ENCODE results near the gene MRFAP1L1.
A peak's percentile ranks its signal among the peaks of the same experiment; 100 is the strongest.

Gene MRFAP1L1

GRCh38 chr4:6715704-6716017, 6.0 kb upstream of the MRFAP1L1 start:
- in situ Hi-C loops (cut with HindIII; ENCODE audit: low pct_ligation_motif_present, low sequenced_read_pairs), result no loop called here
- Histone ChIP-seq H3K27me3 (replicated peaks) (no peaks in the 10 kb centered on the region), H3K36me3 (replicated peaks) (no peaks in the 10 kb centered on the region), H3K27ac (no peak overlapping the region), H3K4me3 (ENCODE audit: low read depth, low read length) (peak overlapping the region; percentile 71)
- no peak for TF ChIP-seq CTCF (IDR thresholded peaks at IDR 0.05; ENCODE audit: low read depth, low read length, missing control alignments)
- DNase-seq, result no peak

GRCh38 chr4:6714954-6715353, 5.3 kb upstream of the MRFAP1L1 start:
- no peaks in the 10 kb centered on the region for H3K27me3 ChIP-seq (replicated peaks)
- no peak overlapping the region for H3K27ac ChIP-seq
- no peak for TF ChIP-seq CTCF (IDR thresholded peaks at IDR 0.05; ENCODE audit: low read depth, low read length, missing control alignments)
- in situ Hi-C loops (cut with HindIII; ENCODE audit: low pct_ligation_motif_present, low sequenced_read_pairs), result no loop called here
- H3K36me3 ChIP-seq (replicated peaks), result no peaks in the 10 kb centered on the region
- no peak overlapping the region for H3K4me3 ChIP-seq (ENCODE audit: low read depth, low read length)
- DNase-seq, result no peak

- no peaks in the 10 kb centered on the region for H3K27me3 ChIP-seq (replicated peaks)
- no peak for TF ChIP-seq CTCF (IDR thresholded peaks at IDR 0.05; ENCODE audit: low read depth, low read length, missing control alignments)
- H3K4me3 ChIP-seq (ENCODE audit: low read depth, low read length), result no peak overlapping the region
- no peak for DNase-seq
- in situ Hi-C loops (cut with HindIII; ENCODE audit: low pct_ligation_motif_present, low sequenced_read_pairs), result no loop called here
- H3K27ac ChIP-seq, result no peak overlapping the region
- peaks cover 4% of the 10 kb centered on the region for H3K36me3 ChIP-seq (replicated peaks)
Observed at GRCh38 chr4:6710996-6711395, 1.3 kb upstream of the MRFAP1L1 start.

- Histone ChIP-seq H3K27ac (no peak overlapping the region), H3K36me3 (replicated peaks) (peaks cover 4% of the 10 kb centered on the region), H3K27me3 (replicated peaks) (no peaks in the 10 kb centered on the region), H3K4me3 (ENCODE audit: low read depth, low read length) (peak overlapping the region; percentile 87)
- in situ Hi-C loops (cut with HindIII; ENCODE audit: low pct_ligation_motif_present, low sequenced_read_pairs), result no loop called here
- no peak for DNase-seq
- TF ChIP-seq CTCF (IDR thresholded peaks at IDR 0.05; ENCODE audit: low read depth, low read length, missing control alignments), result no peak
Observed at GRCh38 chr4:6710282-6710681, 617 bp upstream of the MRFAP1L1 start.

GRCh38 chr4:6706173-6706572, 3.5 kb downstream of the MRFAP1L1 start:
- in situ Hi-C loops (cut with HindIII; ENCODE audit: low pct_ligation_motif_present, low sequenced_read_pairs), result no loop called here
- no peak for DNase-seq
- Histone ChIP-seq H3K27ac (no peak overlapping the region), H3K27me3 (replicated peaks) (no peaks in the 10 kb centered on the region), H3K4me3 (ENCODE audit: low read depth, low read length) (no peak overlapping the region), H3K36me3 (replicated peaks) (peaks cover 6% of the 10 kb centered on the region)
- no peak for TF ChIP-seq CTCF (IDR thresholded peaks at IDR 0.05; ENCODE audit: low read depth, low read length, missing control alignments)

GRCh38 chr4:6705646-6706045, 4.0 kb downstream of the MRFAP1L1 start:
- H3K27ac ChIP-seq, result no peak overlapping the region
- in situ Hi-C loops (cut with HindIII; ENCODE audit: low pct_ligation_motif_present, low sequenced_read_pairs), result no loop called here
- no peak for DNase-seq
- H3K4me3 ChIP-seq (ENCODE audit: low read depth, low read length), result no peak overlapping the region
- no peaks in the 10 kb centered on the region for H3K27me3 ChIP-seq (replicated peaks)
- H3K36me3 ChIP-seq (replicated peaks), result peaks cover 6% of the 10 kb centered on the region
- no peak for TF ChIP-seq CTCF (IDR thresholded peaks at IDR 0.05; ENCODE audit: low read depth, low read length, missing control alignments)
